Measurements from ENCODE around the gene CACNA1F. TPM values are rescaled to one million over a fixed set of nuclear protein-coding genes. Genes with fewer than 3 reads are reported as not detected.
A peak's percentile ranks its signal among the peaks of the same experiment; 100 is the strongest.

CACNA1F gene
- total RNA-seq, 4 donors from 2014 or later: under 0.01 to 0.42 (median 0.06) TPM

- H3K4me3 ChIP-seq: peak overlapping the region; percentile 46 to 57 (median 50)
- peaks cover 3 to 45% (median 29%) of the 10 kb centered on the region in 4 donors for H3K4me1 ChIP-seq
- WGBS: 51% methylated on average over 31 of the region's 69 CpGs
- intact Hi-C loops (cut with DNase I): loop anchor here (10.0 kb wide), 1 partner anchor 1509 kb away; the partner anchor contains the start of genes ELK1 and UXT
- TF ChIP-seq CTCF (IDR thresholded peaks at IDR 0.05) (peak; percentile 77 to 85 (median 79)), EP300 (IDR thresholded peaks at IDR 0.05) (no peak), POLR2A (IDR thresholded peaks at IDR 0.05; ENCODE audit: low read depth) (no peak), POLR2AphosphoS5 (IDR thresholded peaks at IDR 0.05) (peak; percentile 67 to 76)
- DNase-seq (ENCODE audit: extremely low spot score): peak; percentile 95
- H3K27ac ChIP-seq (replicated peaks in 1 of 4): peak overlapping the region; percentile 86 to 91 (median 90)
- no peaks in the 10 kb centered on the region for H3K36me3 ChIP-seq
- no peaks in the 10 kb centered on the region for H3K27me3 ChIP-seq
- H3K9me3 ChIP-seq: no peaks in the 10 kb centered on the region
These were observed 69.4 kb downstream of the CACNA1F start for GRCh38 chrX:49163555-49164419.

GRCh38 chrX:49162620-49163019 is 70.5 kb downstream of the CACNA1F start, which contains the start of gene MAGIX:
TSS of gene MAGIX (plus strand) at chrX:49162758. CDS start at chrX:49162890, 132 bp downstream.
- intact Hi-C loops (cut with DNase I): loop anchor here (10.0 kb wide), 1 partner anchor 1508 kb away; the partner anchor contains the start of genes ELK1 and UXT
- Histone ChIP-seq H3K4me3 (peak within 1 kb of the TSS; percentile 46 to 57 (median 50)), H3K27me3 (no peaks in the 10 kb centered on the region), H3K4me1 (peaks cover 0 to 34% (median 22%) of the 10 kb centered on the region in 4 donors), H3K36me3 (no peaks in the 10 kb centered on the region), H3K9me3 (no peaks in the 10 kb centered on the region), H3K27ac (replicated peaks in 1 of 4) (peak within 1 kb of the TSS; percentile 86 to 91 (median 90))
- TF ChIP-seq EP300 (IDR thresholded peaks at IDR 0.05) (no peak), CTCF (IDR thresholded peaks at IDR 0.05) (no peak), POLR2AphosphoS5 (IDR thresholded peaks at IDR 0.05) (no peak), POLR2A (IDR thresholded peaks at IDR 0.05; ENCODE audit: low read depth) (no peak)
- no CpG with 5 or more reads among the region's 28 CpGs for WGBS
- no peak for DNase-seq (ENCODE audit: extremely low spot score)

GRCh38 chrX:49161632-49162031 is 71.5 kb downstream of the CACNA1F start:
- TF ChIP-seq POLR2A (IDR thresholded peaks at IDR 0.05; ENCODE audit: low read depth) (no peak), EP300 (IDR thresholded peaks at IDR 0.05) (no peak), CTCF (IDR thresholded peaks at IDR 0.05) (no peak), POLR2AphosphoS5 (IDR thresholded peaks at IDR 0.05) (no peak)
- intact Hi-C loops (cut with DNase I): loop anchor here (10.0 kb wide), 1 partner anchor 1507 kb away; the partner anchor contains the start of genes ELK1 and UXT

GRCh38 chrX:49160908-49161307 is 72.2 kb downstream of the CACNA1F start:
- Histone ChIP-seq H3K9me3 (no peaks in the 10 kb centered on the region), H3K27me3 (no peaks in the 10 kb centered on the region), H3K4me3 (no peak overlapping the region), H3K4me1 (peaks cover 0 to 24% (median 20%) of the 10 kb centered on the region in 4 donors), H3K36me3 (no peaks in the 10 kb centered on the region), H3K27ac (replicated peaks in 1 of 4) (no peak overlapping the region)
- DNase-seq (ENCODE audit: extremely low spot score): no peak
- WGBS: 81% methylated on average over 2 of the region's 2 CpGs
- TF ChIP-seq POLR2AphosphoS5 (IDR thresholded peaks at IDR 0.05) (no peak), CTCF (IDR thresholded peaks at IDR 0.05) (no peak), EP300 (IDR thresholded peaks at IDR 0.05) (no peak), POLR2A (IDR thresholded peaks at IDR 0.05; ENCODE audit: low read depth) (no peak)
- intact Hi-C loops (cut with DNase I): loop anchor here (10.0 kb wide), 1 partner anchor 1506 kb away; the partner anchor contains the start of genes ELK1 and UXT

More at GRCh38 chrX:49161632-49162031, 71.5 kb downstream of the CACNA1F start:
- DNase-seq (ENCODE audit: extremely low spot score): no peak
- Histone ChIP-seq H3K4me3 (no peak overlapping the region), H3K36me3 (no peaks in the 10 kb centered on the region), H3K4me1 (peaks cover 0 to 27% (median 22%) of the 10 kb centered on the region in 4 donors), H3K27ac (replicated peaks in 1 of 4) (no peak overlapping the region), H3K9me3 (no peaks in the 10 kb centered on the region), H3K27me3 (no peaks in the 10 kb centered on the region)
- 78% methylated on average over 5 of the region's 5 CpGs for WGBS
